ENCODE results near the gene SCAPER.
"Not testable (repeated sequence)": the region's sequence is repeated elsewhere in the genome, so short reads cannot be mapped to it uniquely, and the experiment has no call there.

The SCAPER gene

GRCh38 chr15:76297951-76298350 is 607.2 kb downstream of the SCAPER start:
- not testable (repeated sequence) for DNase-seq (ENCODE audit: low read depth in 1 of 2, low spot score in 1 of 2)
